Tibial artery (tissue), 4 donors: Measurements from ENCODE around the gene SLC12A8.
A peak's percentile ranks its signal among the peaks of the same experiment; 100 is the strongest.

Experiments
- DNase-seq, 2 donors: peaks; one replicate each; pipeline ENCODE4 v3.0.0-alpha.2; 2019
- H3K27ac ChIP-seq, 2 donors: fragments of 200-600 bp; sonication (generic) in 1 of 2; 1 replicate in 1 of 2; 2 replicates in 1 of 2; pipeline ENCODE4 v1.5.1; 2018 to 2019; ENCODE audit warnings: mild to moderate bottlenecking in 1 of 2
- H3K27me3 ChIP-seq, 2 donors: fragments of 200-600 bp; sonication (generic) in 1 of 2; one replicate each; pipeline versions ENCODE4 v1.5.1 to v1.6.0; 2016 to 2019
- H3K36me3 ChIP-seq, 3 donors: fragments of 200-600 bp; sonication (generic) in 2 of 3; one replicate each; pipeline ENCODE4 v1.5.1; 2016 to 2019; ENCODE audit warnings: mild to moderate bottlenecking in 2 of 3
- H3K4me1 ChIP-seq, 4 donors: fragments of 200-600 bp; sonication (generic) in 2 of 4; 1 replicate in 3 of 4; 2 replicates in 1 of 4; pipeline ENCODE4 v1.5.1; 2016 to 2019
- H3K4me3 ChIP-seq, 2 donors: fragments of 200-600 bp; sonication (generic) in 1 of 2; 1 replicate in 1 of 2; 2 replicates in 1 of 2; pipeline ENCODE4 v1.5.1; 2018 to 2019; ENCODE audit warnings: mild to moderate bottlenecking in 2 of 2
- H3K9me3 ChIP-seq, 3 donors: fragments of 200-600 bp; sonication (generic) in 1 of 3; one replicate each; pipeline ENCODE4 v1.5.1; 2016 to 2019
- intact Hi-C: fragments of 100-400 bp; cut with DNase I; formaldehyde crosslinking; loops from one replicate; pipeline ENCODE4 v1.15.0; 2023; ENCODE audit warnings: low total_unique reads
- TF ChIP-seq, protein P1 (sequence below), 2 experiments: fragments of 200-600 bp in 1 of 2; fragments of 450-650 bp in 1 of 2; IDR thresholded peaks; one replicate each; pipeline ENCODE4 v1.5.1; 2017 to 2019; ENCODE audit warnings: antibody characterized with exemption in 2 of 2, mild to moderate bottlenecking in 1 of 2, moderate library complexity in 1 of 2

Gene SLC12A8

DNA sequence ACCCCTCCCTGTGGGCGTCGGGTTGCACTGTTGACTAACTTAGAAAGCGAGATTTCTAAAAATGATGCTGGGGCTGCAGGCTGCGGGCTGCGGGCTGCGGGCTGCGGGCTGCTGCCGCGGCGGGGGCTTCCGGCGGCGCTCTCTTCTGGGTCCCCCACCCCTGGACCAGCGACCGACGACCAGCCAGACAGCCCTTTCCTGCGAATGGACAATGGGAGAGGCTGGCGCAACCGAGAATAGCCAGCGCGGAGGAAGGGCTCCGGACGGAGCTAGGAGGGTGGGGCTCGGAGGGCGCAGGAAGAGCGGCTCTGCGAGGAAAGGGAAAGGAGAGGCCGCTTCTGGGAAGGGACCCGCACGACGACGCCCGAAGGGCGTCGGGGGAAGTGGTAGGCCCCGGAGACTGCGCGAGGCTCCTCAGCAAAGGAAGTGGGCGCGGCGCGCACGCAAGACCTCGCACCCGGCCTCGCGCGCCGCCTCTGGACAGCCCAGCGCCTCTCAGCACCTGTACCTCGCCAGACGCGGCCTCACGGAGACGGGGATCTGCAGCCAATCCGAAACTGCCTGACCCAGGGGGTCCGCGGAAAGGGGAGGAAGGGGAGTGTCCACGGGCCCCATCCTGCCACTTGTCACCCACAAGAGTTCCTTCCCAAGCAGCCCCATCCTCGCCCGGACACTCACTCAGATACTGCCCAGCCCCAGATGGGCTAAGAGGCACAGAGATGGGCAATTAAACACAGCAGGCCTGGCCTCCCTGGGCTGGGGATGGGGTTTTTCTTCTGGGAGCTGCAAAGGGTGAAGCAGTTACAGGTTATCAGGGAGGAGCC lies 70.7 kb downstream of the SLC12A8 start:
- no peaks in the 10 kb centered on the region for H3K36me3 ChIP-seq
- peaks cover 0 to 51% (median 42%) of the 10 kb centered on the region in 4 donors for H3K4me1 ChIP-seq
- no peaks in the 10 kb centered on the region for H3K27me3 ChIP-seq
- no peaks in the 10 kb centered on the region for H3K9me3 ChIP-seq
- intact Hi-C loops, result loop anchor here (10.0 kb wide), 1 partner anchor 87 kb away; the partner anchor contains the start of gene HEG1
- TF ChIP-seq, protein P1, sequence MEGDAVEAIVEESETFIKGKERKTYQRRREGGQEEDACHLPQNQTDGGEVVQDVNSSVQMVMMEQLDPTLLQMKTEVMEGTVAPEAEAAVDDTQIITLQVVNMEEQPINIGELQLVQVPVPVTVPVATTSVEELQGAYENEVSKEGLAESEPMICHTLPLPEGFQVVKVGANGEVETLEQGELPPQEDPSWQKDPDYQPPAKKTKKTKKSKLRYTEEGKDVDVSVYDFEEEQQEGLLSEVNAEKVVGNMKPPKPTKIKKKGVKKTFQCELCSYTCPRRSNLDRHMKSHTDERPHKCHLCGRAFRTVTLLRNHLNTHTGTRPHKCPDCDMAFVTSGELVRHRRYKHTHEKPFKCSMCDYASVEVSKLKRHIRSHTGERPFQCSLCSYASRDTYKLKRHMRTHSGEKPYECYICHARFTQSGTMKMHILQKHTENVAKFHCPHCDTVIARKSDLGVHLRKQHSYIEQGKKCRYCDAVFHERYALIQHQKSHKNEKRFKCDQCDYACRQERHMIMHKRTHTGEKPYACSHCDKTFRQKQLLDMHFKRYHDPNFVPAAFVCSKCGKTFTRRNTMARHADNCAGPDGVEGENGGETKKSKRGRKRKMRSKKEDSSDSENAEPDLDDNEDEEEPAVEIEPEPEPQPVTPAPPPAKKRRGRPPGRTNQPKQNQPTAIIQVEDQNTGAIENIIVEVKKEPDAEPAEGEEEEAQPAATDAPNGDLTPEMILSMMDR (IDR thresholded peaks at IDR 0.05), result peak; percentile 20 to 22
- peak overlapping the region; percentile 50 to 57 for H3K4me3 ChIP-seq
- DNase-seq, result peak; percentile 56 to 83
- peak overlapping the region; percentile 65 to 69 for H3K27ac ChIP-seq

DNA sequence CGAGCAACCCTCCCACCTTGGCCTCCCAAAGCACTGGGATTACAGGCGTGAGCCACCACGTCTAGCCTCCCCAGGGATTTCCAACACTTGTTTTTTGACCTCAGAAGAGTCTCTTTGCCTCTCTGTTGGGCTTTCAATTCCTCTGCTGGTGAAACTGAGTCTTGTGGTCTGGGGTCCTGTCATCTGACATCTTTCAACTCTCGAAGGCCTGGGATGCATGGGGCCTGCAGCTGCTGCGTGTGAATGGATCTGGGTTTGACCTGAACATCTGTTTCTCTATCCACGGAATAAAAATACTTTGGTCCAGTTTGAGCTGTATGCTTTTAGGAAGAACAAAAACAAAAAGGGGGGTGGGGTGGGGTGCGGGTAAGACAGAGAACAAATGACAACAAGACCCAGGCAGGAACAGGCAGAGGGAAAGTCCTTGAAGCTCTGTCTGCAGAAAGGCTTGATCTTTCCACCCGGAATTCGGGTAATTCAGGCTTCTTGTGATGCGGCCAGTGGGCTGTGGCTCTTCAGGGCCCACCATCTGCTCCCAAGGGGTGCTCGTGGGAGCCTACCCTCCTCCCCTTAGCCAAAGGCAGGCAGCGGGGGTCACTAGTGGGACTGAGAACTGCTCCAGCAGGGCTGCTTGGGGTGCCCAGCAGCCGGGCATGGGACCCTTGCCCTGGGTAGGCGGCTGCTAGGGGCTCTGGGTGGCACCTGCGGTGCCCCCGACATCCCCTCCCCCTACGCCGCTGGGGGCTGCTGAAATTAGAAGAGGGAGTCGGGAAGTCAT lies 71.5 kb downstream of the SLC12A8 start:
- peaks cover 0 to 51% (median 42%) of the 10 kb centered on the region in 4 donors for H3K4me1 ChIP-seq

DNA sequence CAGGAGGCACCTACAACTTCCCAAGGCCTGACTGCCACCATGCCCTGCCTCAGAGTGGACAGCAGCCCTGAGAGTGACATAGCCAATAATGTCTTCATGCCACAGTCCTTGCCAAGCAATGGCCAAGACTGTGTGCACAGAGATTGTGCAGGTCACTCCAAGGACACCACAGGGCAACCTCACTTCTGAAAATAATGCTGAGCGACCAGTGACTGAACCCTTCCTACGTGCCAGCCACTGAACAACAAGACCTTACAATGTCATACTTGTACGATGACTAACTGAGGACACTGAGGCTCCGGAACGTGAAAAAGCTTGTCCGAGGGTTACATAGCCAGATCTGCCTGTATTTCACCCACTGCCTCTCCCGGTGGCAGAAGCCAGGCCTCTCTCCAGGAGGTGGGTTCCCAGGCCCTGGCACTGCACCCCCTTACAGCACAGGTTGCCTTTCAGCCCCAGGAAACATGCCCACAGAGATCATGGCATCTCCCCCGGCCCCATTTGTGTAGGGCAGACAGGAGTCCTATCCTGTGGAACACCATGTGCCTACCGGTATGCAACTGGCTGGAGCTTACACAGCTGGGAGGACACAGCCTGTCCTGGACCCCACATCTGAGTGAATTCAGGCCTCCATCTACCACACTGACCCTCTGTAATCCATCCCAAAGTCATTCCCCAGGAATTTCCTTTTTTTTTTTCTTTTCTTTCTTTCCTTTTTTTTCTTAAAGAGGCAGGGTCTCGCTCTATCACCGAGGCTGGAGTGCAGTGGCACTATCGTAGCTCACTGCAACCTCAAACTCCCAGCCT lies 72.3 kb downstream of the SLC12A8 start:
- no peaks in the 10 kb centered on the region for H3K36me3 ChIP-seq
- peak overlapping the region; percentile 65 to 69 for H3K27ac ChIP-seq
- no peak for DNase-seq
- TF ChIP-seq, protein P1 (IDR thresholded peaks at IDR 0.05), result no peak
- intact Hi-C loops, result loop anchor here (10.0 kb wide), 1 partner anchor 85 kb away; the partner anchor contains the start of gene HEG1
- H3K9me3 ChIP-seq, result no peaks in the 10 kb centered on the region
- H3K27me3 ChIP-seq, result no peaks in the 10 kb centered on the region
- H3K4me1 ChIP-seq, result peaks cover 0 to 51% (median 42%) of the 10 kb centered on the region in 4 donors
- H3K4me3 ChIP-seq, result no peak overlapping the region

More for the DNA sequence above, 71.5 kb downstream of the SLC12A8 start:
- peak overlapping the region; percentile 50 to 57 for H3K4me3 ChIP-seq
- no peaks in the 10 kb centered on the region for H3K9me3 ChIP-seq
- intact Hi-C loops, result loop anchor here (10.0 kb wide), 1 partner anchor 86 kb away; the partner anchor contains the start of gene HEG1
- peak overlapping the region; percentile 65 to 69 for H3K27ac ChIP-seq
- no peaks in the 10 kb centered on the region for H3K36me3 ChIP-seq
- TF ChIP-seq, protein P1 (IDR thresholded peaks at IDR 0.05), result no peak
- no peaks in the 10 kb centered on the region for H3K27me3 ChIP-seq
- no peak for DNase-seq

DNA sequence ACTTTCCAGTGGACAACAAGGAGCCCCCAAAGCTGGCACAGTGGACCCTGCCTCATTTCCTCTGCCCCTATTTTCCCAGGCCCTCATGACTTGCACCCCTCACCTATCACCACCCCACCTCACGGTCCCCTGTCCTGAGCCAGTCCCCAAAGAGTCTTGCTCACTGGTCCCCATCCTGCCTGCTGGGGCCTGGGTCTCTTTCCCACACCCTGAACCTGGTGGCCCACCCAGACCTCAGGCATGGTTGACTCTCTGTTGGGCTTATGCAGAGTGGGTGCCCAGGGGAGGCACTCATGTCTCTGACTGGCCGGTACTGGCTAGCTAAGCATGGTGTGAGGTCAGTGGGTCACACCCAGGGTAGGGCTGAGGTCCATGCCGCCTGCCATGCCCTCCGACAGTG lies 73.2 kb downstream of the SLC12A8 start:
- Histone ChIP-seq H3K27me3 (no peaks in the 10 kb centered on the region), H3K36me3 (no peaks in the 10 kb centered on the region), H3K9me3 (no peaks in the 10 kb centered on the region), H3K4me1 (peaks cover 0 to 45% (median 38%) of the 10 kb centered on the region in 4 donors), H3K4me3 (no peak overlapping the region), H3K27ac (peak overlapping the region; percentile 65 to 69)
- intact Hi-C loops, result no loop called here
- DNase-seq, result no peak
- TF ChIP-seq, protein P1 (IDR thresholded peaks at IDR 0.05), result no peak
